Upper lobe of left lung (tissue), 4 donors: ENCODE data around the gene CELF5.

Experiments used
- CTCF ChIP-seq, 6 experiments: fragments of 450-650 bp in 4 of 6; fragments of 200-600 bp in 2 of 6; sonication (generic) in 2 of 6; IDR thresholded peaks; one replicate each; pipeline ENCODE4 v1.5.1; 2016 to 2019; ENCODE audit warnings: antibody characterized with exemption in 6 of 6
- EP300 ChIP-seq, 4 donors: sonication (generic); formaldehyde crosslinking; IDR thresholded peaks; one replicate each; pipeline ENCODE4 v1.5.1; 2017; ENCODE audit warnings: antibody characterized with exemption in 4 of 4, control low read depth in 2 of 4
- POLR2AphosphoS5 ChIP-seq, 2 donors: sonication (generic); formaldehyde crosslinking; IDR thresholded peaks; one replicate each; pipeline ENCODE4 v1.5.1; 2017; ENCODE audit warnings: antibody characterized with exemption in 2 of 2

- TF ChIP-seq EP300 (IDR thresholded peaks at IDR 0.05) (no peak), POLR2AphosphoS5 (IDR thresholded peaks at IDR 0.05) (no peak), CTCF (IDR thresholded peaks at IDR 0.05) (no peak)
Observed at GRCh38 chr19:3314962-3315675, 90.7 kb downstream of the CELF5 start.
